Sciatic nerve (tissue), 2 donors: ENCODE measurements around the gene PIK3AP1. TPM values are rescaled to one million over a fixed set of nuclear protein-coding genes. Genes with fewer than 3 reads are reported as not detected.
"Not testable (repeated sequence)": the region's sequence is repeated elsewhere in the genome, so short reads cannot be mapped to it uniquely, and the experiment has no call there.

Source experiments
- ATAC-seq: fragments of 200-7000 bp; cut with Tn5 transposase; one replicate; pipeline ENCODE4 v1.9.1; 2020; ENCODE audit warnings: mild to moderate bottlenecking, moderate library complexity
- DNase-seq: peaks from one replicate; pipeline ENCODE4 v3.0.0-alpha.2; 2020; ENCODE audit warnings: low spot score
- intact Hi-C: fragments of 100-400 bp; cut with DNase I; formaldehyde crosslinking; loops from one replicate; pipeline ENCODE4 v1.14.2; 2022
- total RNA-seq: library from RNA; stranded (reverse); fragmentation: NEBNext Ultra II Directional; extraction: Animal tissue kit (Norgen Biotek cat#: 25700); gene quantifications from one replicate; pipeline ENCODE4 v1.2.1, GENCODE V29; 2021
- donor health status: DM: no; HTN: no; CAD: no.
- donor health status: DM: no; HTN: no; CAD: no.

PIK3AP1 gene
- total RNA-seq, 1 donor from 2014 or later = 13.8 TPM

- no peak for ATAC-seq
- DNase-seq = no peak
Observed at GRCh38 chr10:96570983-96571964, 149.0 kb downstream of the PIK3AP1 start.

DNA sequence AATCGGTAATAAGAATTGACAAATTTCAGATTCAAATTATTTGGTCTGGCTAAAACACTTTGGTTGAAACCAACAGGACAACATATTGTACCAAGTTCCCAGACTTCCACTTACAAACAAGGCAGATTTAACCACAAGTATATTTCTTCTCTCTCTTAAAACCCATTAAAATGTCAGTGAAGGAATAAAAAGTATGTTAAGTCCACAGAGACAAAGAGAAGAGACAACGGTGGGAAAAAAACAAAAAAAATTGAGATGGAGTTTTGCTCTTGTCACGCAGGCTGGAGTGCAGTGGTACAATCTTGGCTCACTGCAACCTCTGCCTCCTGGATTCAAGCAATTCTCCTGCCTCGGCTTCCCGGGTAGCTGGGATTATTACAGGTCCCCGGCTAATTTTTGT, 149.8 kb downstream of the PIK3AP1 start:
- DNase-seq (no peak), ATAC-seq (no peak)
- intact Hi-C loops = no loop called here

More at GRCh38 chr10:96570983-96571964, 149.0 kb downstream of the PIK3AP1 start:
- intact Hi-C loops = no loop called here

DNA sequence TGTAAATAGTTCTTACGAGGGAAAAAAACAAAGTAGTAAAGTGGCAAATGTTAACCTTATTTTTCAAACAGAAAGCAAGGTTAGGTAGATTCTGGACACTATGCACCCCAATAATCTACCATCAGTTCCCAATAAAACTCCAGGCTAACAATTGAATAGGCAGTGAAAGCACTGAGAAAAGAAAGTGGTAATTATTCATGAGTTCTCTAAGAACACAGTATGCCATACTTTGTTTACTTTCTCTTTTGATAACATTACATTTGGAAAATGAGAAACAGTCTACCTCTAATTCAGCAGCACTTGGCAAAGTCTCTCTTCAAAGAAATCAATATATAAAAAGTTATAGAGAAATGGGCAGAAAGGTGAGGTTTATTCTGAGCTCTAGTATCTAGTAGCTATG, 151.9 kb downstream of the PIK3AP1 start:
- intact Hi-C loops = no loop called here
- DNase-seq (no peak), ATAC-seq (no peak)

GRCh38 chr10:96565774-96566173, 154.5 kb downstream of the PIK3AP1 start:
- ATAC-seq = no peak
- no peak for DNase-seq
- intact Hi-C loops = no loop called here

- no peak for ATAC-seq
- no peak for DNase-seq
- intact Hi-C loops = no loop called here
Observed at GRCh38 chr10:96560966-96561887, 159.1 kb downstream of the PIK3AP1 start.

GRCh38 chr10:96560489-96560888, 159.8 kb downstream of the PIK3AP1 start:
- no peak for DNase-seq
- ATAC-seq = no peak
- intact Hi-C loops = no loop called here

DNA sequence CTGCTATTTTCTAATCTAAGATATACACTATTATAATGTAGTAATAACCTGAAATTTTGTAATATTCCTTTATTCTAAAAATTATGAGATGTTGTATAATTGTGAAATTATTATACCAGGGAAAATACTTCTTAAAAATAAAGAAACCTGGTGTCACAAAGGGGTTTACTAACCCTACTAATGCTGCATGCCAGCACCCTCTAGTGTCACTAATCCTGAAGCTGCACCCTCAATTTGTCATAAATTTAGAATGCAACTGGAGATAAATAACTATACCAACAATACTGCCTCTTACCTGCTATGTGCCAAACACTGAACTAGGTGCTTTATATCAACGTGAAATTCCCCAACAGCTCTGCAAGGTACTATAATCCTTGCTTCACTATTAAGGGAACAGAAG, 164.3 kb downstream of the PIK3AP1 start:
- ATAC-seq (no peak), DNase-seq (no peak)
- intact Hi-C loops = no loop called here

DNA sequence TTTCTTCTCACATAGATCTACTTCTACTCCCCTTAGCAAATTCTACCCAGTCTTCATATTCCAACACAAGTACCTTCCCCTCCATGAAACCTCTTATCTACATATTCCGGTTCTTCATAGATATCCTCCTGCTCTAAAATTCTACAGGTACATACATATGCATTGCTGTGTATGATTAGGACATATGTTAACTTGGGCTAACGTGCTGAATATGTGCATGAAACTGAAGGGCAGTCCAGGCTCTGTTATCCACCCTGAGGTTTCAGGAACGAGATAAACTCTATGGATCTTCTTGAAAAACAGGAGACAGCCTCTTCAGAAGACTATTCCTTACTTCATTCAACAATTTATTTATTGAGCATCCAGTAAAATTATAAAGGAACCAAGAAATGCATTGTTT, 165.0 kb downstream of the PIK3AP1 start:
- no peak for DNase-seq
- ATAC-seq = no peak
- intact Hi-C loops = no loop called here

DNA sequence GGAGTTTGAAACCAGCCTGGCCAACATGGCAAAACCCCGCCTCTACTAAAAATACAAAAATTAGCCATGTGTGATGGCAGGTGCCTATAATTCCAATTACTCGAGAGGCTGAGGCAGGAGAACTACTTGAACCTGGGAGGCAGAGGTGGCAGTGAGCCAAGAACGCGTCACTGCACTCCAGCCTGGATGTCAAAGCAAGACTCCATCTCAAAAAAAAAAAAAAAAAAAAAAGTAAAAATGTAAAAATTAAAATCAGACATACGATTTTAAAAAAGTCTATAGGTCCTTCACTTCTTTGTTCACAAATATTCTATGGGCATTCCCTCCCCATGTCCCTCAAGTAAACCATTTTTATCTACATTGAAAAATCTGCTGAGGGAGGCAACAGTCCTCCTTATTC, 171.7 kb downstream of the PIK3AP1 start:
- ATAC-seq (no peak), DNase-seq (no peak)
- intact Hi-C loops = no loop called here

GRCh38 chr10:96545558-96545957, 174.8 kb downstream of the PIK3AP1 start:
- DNase-seq, intact Hi-C loops, ATAC-seq: not testable (repeated sequence)

Other genes with a start within 250 kb of the PIK3AP1 start
- gene TLL2, start 206.6 kb downstream of the PIK3AP1 start, total RNA-seq = 1.2 TPM
- 130 TPM for gene TM9SF3, start 133.5 kb downstream of the PIK3AP1 start, total RNA-seq
- 50.1 TPM for gene LCOR, start 111.8 kb upstream of the PIK3AP1 start, total RNA-seq